H1 (cell line): Measurements from ENCODE around the gene PHF14. TPM values are rescaled to one million over a fixed set of nuclear protein-coding genes. Genes with fewer than 3 reads are reported as not detected.

ENCODE experiments used
- EZH2 ChIP-seq: fragments of 200-600 bp; sonication (generic); IDR thresholded peaks from 2 replicates; pipeline ENCODE4 v1.7.1; 2012; ENCODE audit warnings: low read depth, mild to moderate bottlenecking, moderate library complexity, low read length, inconsistent platforms; ENCODE audit not compliant: severe bottlenecking
- GABPA ChIP-seq: IDR thresholded peaks from 2 replicates; pipeline ENCODE4 v1.6.1; 2011; ENCODE audit warnings: mild to moderate bottlenecking, low read length, moderate library complexity, borderline replicate concordance; ENCODE audit not compliant: insufficient read depth
- polyA plus RNA-seq, 7 experiments: library from polyadenylated mRNA; depleted of rRNA in 3 of 7; stranded (reverse) in 5 of 7; unstranded in 2 of 7; fragments of >200 nt in 5 of 7; fragments of 200-250 nt in 2 of 7; gene quantifications; 1 replicate in 5 of 7; 2 replicates in 1 of 7; 4 replicates in 1 of 7; pipeline versions ENCODE4 v1.2.1 to v1.2.3, GENCODE V29; 2011 to 2013; ENCODE audit warnings: missing spikeins in 2 of 7, mixed read lengths in 2 of 7
- total RNA-seq: library from RNA; stranded (reverse); fragmentation: NEBNext Ultra II Directional; extraction: Animal tissue kit (Norgen Biotek cat#: 25700); gene quantifications from 2 replicates; pipeline ENCODE4 v1.2.1, GENCODE V29; 2021
- TF ChIP-seq, protein P1 (sequence below): IDR thresholded peaks from 2 replicates; pipeline ENCODE4 v1.6.1; 2011; ENCODE audit warnings: low read length, improper control_type of control experiment

The PHF14 gene
- total and polyA plus RNA-seq, 2 of the 8 experiments (the other 6 are each of a cell fraction or from before 2014, with no cell fraction given): 17.9 to 70.6 TPM

DNA sequence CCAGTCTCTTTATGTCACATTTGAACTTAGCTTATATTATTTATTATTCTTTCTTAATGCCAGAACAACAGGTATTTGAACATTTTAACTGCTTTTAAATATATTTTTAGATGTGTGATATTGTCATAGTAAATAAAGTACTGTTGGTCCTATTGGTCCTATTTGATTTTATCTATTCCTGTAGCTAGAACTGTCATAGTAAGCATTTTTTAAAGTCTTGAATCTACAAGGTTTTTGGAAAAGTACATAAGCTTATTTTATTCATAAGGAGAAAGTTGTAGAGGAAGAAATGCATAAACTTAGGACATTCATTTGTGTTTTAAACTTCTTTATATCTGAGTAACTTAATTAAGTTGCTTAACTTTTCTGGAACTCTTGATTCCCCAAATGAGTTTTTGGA is 136.0 kb downstream of the PHF14 start (continued):
- TF ChIP-seq GABPA: no peak
- no peak for TF ChIP-seq EZH2
- TF ChIP-seq, protein P1, sequence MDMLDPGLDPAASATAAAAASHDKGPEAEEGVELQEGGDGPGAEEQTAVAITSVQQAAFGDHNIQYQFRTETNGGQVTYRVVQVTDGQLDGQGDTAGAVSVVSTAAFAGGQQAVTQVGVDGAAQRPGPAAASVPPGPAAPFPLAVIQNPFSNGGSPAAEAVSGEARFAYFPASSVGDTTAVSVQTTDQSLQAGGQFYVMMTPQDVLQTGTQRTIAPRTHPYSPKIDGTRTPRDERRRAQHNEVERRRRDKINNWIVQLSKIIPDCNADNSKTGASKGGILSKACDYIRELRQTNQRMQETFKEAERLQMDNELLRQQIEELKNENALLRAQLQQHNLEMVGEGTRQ: no peak
